K562 (cell line): ENCODE measurements around the gene EBF4. TPM values are rescaled to one million over a fixed set of nuclear protein-coding genes. Genes with fewer than 3 reads are reported as not detected.

Source experiments
- BACH1 ChIP-seq: fragments of 200-800 bp; sonication (Bioruptor generic); IDR thresholded peaks from 2 replicates; pipeline ENCODE4 v1.6.1; 2016; ENCODE audit warnings: missing genetic modification characterization, missing compliant biosample characterization
- CHD1 ChIP-seq: fragments of 200-600 bp; sonication (generic); IDR thresholded peaks from one replicate; pipeline ENCODE4 v1.6.1; 2012; ENCODE audit warnings: mild to moderate bottlenecking, moderate library complexity, low read length, inconsistent platforms
- FOXK2 ChIP-seq, 2 experiments: fragments of 450-650 bp; IDR thresholded peaks in 1 of 2; conservative IDR thresholded peaks in 1 of 2; 2 replicates each; pipeline ENCODE4 v1.6.1; 2016; ENCODE audit warnings: low read depth in 2 of 2, mild to moderate bottlenecking in 1 of 2
- GABPB2 ChIP-seq: fragments of 250-450 bp; sonication (Bioruptor Pico); conservative IDR thresholded peaks from 2 replicates; pipeline ENCODE4 v1.5.1; 2021; ENCODE audit warnings: mild to moderate bottlenecking
- RBM14 ChIP-seq: fragments of 200-400 bp; formaldehyde crosslinking; IDR thresholded peaks from 2 replicates; pipeline ENCODE4 v1.6.1; 2018; ENCODE audit warnings: low read depth, mild to moderate bottlenecking, low read length, moderate library complexity, borderline replicate concordance; ENCODE audit not compliant: insufficient read depth
- TAL1 ChIP-seq: fragments of 450-650 bp; IDR thresholded peaks from 2 replicates; pipeline ENCODE4 v1.6.1; 2016; ENCODE audit warnings: mild to moderate bottlenecking
- polyA plus RNA-seq, 8 experiments: library from polyadenylated mRNA; depleted of rRNA in 4 of 8; stranded (reverse) in 5 of 8; unstranded in 3 of 8; fragments of >200 nt; fragmentation: Nextera tagmentation in 2 of 8; fragmentation: Illumina TruSeq in 1 of 8; extraction: Ambion mirVana in 2 of 8; extraction: Trizol in 1 of 8; gene quantifications; 2 replicates each; pipeline versions ENCODE4 v1.2.1 to v1.2.3, GENCODE V29; 2011 to 2014; ENCODE audit warnings: inconsistent platforms in 1 of 8, missing spikeins in 1 of 8
- total RNA-seq, 7 experiments: library from RNA; depleted of rRNA in 6 of 7; stranded (reverse); fragments of >200 nt in 6 of 7; fragmentation: Illumina TruSeq in 2 of 7; extraction: Trizol in 2 of 7; gene quantifications; 2 replicates each; pipeline versions ENCODE4 v1.2.1 to v1.2.3, GENCODE V29; 2011 to 2021; ENCODE audit warnings: low replicate concordance in 1 of 7
- TF ChIP-seq, protein P1 (sequence below): fragments of 250-450 bp; sonication (Bioruptor Pico); IDR thresholded peaks from 2 replicates; pipeline ENCODE4 v1.4.0; 2020; ENCODE audit warnings: mild to moderate bottlenecking, moderate library complexity

EBF4 gene
- total and polyA plus RNA-seq, 9 of the 15 experiments (the other 6 are each of a cell fraction or from before 2014, with no cell fraction given): 0.09 TPM; not detected in 8

DNA sequence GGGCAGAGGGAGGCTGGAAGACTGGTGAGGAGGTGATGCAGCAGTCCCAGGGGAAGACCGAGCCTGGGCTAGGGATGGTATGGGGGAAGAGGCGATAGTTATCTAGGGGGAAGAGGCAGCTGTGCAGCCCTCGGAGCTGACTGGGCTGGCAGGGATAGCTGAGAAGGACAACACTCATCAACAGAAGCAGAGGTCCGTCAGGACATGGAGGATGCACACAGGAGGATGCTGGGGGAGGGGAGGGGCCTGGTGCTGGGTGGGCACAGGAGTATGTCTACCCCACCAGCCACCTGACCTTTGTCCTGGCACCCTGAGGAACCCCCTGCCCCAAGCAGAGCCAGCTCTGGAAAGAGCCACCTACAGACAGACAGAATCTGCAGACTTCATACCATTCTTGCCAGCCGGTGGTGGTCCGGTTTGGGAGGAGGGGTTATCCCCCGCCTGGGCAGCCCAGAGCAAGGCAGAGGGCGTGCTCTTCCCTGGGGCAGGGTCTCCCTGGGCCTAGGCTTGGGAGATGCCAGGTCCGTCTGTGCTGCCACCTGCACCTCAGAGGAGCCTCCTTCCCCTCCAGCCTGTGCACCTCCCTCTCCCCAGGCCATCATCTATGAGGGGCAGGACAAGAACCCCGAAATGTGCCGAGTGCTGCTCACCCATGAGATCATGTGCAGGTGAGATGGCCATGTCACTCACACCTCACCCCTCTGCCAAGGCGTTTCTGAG lies 14.9 kb downstream of the EBF4 start (continued):
- no peak for TF ChIP-seq CHD1
- TF ChIP-seq FOXK2 (conservative IDR thresholded peaks at IDR 0.05 in 1 of 2, IDR thresholded peaks at IDR 0.05 in 1 of 2; ENCODE audit: low read depth in 2 of 2): no peak
- no peak for TF ChIP-seq TAL1
- TF ChIP-seq RBM14: no peak
- TF ChIP-seq, protein P1, sequence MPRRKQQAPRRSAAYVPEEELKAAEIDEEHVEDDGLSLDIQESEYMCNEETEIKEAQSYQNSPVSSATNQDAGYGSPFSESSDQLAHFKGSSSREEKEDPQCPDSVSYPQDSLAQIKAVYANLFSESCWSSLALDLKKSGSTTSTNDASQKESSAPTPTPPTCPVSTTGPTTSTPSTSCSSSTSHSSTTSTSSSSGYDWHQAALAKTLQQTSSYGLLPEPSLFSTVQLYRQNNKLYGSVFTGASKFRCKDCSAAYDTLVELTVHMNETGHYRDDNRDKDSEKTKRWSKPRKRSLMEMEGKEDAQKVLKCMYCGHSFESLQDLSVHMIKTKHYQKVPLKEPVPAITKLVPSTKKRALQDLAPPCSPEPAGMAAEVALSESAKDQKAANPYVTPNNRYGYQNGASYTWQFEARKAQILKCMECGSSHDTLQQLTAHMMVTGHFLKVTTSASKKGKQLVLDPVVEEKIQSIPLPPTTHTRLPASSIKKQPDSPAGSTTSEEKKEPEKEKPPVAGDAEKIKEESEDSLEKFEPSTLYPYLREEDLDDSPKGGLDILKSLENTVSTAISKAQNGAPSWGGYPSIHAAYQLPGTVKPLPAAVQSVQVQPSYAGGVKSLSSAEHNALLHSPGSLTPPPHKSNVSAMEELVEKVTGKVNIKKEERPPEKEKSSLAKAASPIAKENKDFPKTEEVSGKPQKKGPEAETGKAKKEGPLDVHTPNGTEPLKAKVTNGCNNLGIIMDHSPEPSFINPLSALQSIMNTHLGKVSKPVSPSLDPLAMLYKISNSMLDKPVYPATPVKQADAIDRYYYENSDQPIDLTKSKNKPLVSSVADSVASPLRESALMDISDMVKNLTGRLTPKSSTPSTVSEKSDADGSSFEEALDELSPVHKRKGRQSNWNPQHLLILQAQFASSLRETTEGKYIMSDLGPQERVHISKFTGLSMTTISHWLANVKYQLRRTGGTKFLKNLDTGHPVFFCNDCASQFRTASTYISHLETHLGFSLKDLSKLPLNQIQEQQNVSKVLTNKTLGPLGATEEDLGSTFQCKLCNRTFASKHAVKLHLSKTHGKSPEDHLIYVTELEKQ (CRISPR knock-in tag): no peak
- TF ChIP-seq GABPB2: no peak
- no peak for TF ChIP-seq BACH1 (tag)
